Ishikawa (cell line): Measurements from ENCODE around the gene ZNF646.

Experiments
- EGR1 ChIP-seq: IDR thresholded peaks from 2 replicates; pipeline ENCODE4 v1.6.1; 2012
- EP300 ChIP-seq: IDR thresholded peaks from 2 replicates; pipeline ENCODE4 v1.6.1; 2012; ENCODE audit warnings: borderline replicate concordance
- NFIC ChIP-seq: IDR thresholded peaks from 2 replicates; pipeline ENCODE4 v1.6.1; 2012
- REST ChIP-seq: IDR thresholded peaks from 2 replicates; pipeline ENCODE4 v1.6.1; 2012; ENCODE audit warnings: low read depth, mild to moderate bottlenecking
- YY1 ChIP-seq: IDR thresholded peaks from 2 replicates; pipeline ENCODE4 v1.6.1; 2012; ENCODE audit warnings: low read depth
- ZBTB7A ChIP-seq: IDR thresholded peaks from 2 replicates; pipeline ENCODE4 v1.6.1; 2012; ENCODE audit warnings: low read depth
- TF ChIP-seq, protein P1 (sequence below): IDR thresholded peaks from 2 replicates; pipeline ENCODE4 v1.6.1; 2012
- TF ChIP-seq, protein P2 (sequence below): IDR thresholded peaks from 2 replicates; pipeline ENCODE4 v1.6.1; 2012

GRCh38 chr16:31036691-31037090 is 37.5 kb upstream of the ZNF646 start:
- no peak for TF ChIP-seq EP300
- TF ChIP-seq, protein P1, sequence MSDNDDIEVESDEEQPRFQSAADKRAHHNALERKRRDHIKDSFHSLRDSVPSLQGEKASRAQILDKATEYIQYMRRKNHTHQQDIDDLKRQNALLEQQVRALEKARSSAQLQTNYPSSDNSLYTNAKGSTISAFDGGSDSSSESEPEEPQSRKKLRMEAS = no peak
- TF ChIP-seq REST = no peak
- TF ChIP-seq EGR1 = no peak
- TF ChIP-seq ZBTB7A = no peak
- TF ChIP-seq NFIC = no peak
- TF ChIP-seq, protein P2, sequence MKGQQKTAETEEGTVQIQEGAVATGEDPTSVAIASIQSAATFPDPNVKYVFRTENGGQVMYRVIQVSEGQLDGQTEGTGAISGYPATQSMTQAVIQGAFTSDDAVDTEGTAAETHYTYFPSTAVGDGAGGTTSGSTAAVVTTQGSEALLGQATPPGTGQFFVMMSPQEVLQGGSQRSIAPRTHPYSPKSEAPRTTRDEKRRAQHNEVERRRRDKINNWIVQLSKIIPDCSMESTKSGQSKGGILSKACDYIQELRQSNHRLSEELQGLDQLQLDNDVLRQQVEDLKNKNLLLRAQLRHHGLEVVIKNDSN = no peak
- TF ChIP-seq YY1 = no peak
